HG03342 (cell line): Measurements from ENCODE around the gene NXPH1.

ENCODE experiments used
- ATAC-seq: cut with Tn5 transposase; IDR thresholded peaks from one replicate; pipeline ENCODE4 v1.9.1; 2021; ENCODE audit warnings: mild to moderate bottlenecking, moderate library complexity; ENCODE audit not compliant: unreplicated experiment

The NXPH1 gene

GRCh38 chr7:8491544-8492489 is 58.4 kb downstream of the NXPH1 start:
- no peak for ATAC-seq

GRCh38 chr7:8499128-8499527 is 65.7 kb downstream of the NXPH1 start:
- ATAC-seq = no peak

GRCh38 chr7:8500286-8500685 is 66.9 kb downstream of the NXPH1 start:
- ATAC-seq = no peak

GRCh38 chr7:8507566-8507965 is 74.2 kb downstream of the NXPH1 start:
- no peak for ATAC-seq

GRCh38 chr7:8509621-8510020 is 76.2 kb downstream of the NXPH1 start:
- no peak for ATAC-seq

- ATAC-seq = no peak
Observed at GRCh38 chr7:8511855-8512254, 78.4 kb downstream of the NXPH1 start.

- no peak for ATAC-seq
Observed at GRCh38 chr7:8514781-8515519, 81.5 kb downstream of the NXPH1 start.

GRCh38 chr7:8515640-8516185 is 82.3 kb downstream of the NXPH1 start:
- no peak for ATAC-seq

GRCh38 chr7:8516976-8517375 is 83.6 kb downstream of the NXPH1 start:
- ATAC-seq = no peak

GRCh38 chr7:8528311-8528710 is 94.9 kb downstream of the NXPH1 start:
- ATAC-seq = no peak

GRCh38 chr7:8531991-8532515 is 98.6 kb downstream of the NXPH1 start:
- ATAC-seq = no peak

GRCh38 chr7:8536431-8536830 is 103.0 kb downstream of the NXPH1 start:
- peak; percentile 95 for ATAC-seq

- no peak for ATAC-seq
Observed at GRCh38 chr7:8549046-8549445, 115.6 kb downstream of the NXPH1 start.

- ATAC-seq = no peak
Observed at GRCh38 chr7:8560501-8560900, 127.1 kb downstream of the NXPH1 start.

- ATAC-seq = no peak
Observed at GRCh38 chr7:8561449-8561848, 128.0 kb downstream of the NXPH1 start.

- ATAC-seq = no peak
Observed at GRCh38 chr7:8564281-8564680, 130.9 kb downstream of the NXPH1 start.

GRCh38 chr7:8566016-8566415 is 132.6 kb downstream of the NXPH1 start:
- no peak for ATAC-seq

GRCh38 chr7:8567626-8568025 is 134.2 kb downstream of the NXPH1 start:
- ATAC-seq = no peak

GRCh38 chr7:8579661-8580194 is 146.3 kb downstream of the NXPH1 start:
- no peak for ATAC-seq

- no peak for ATAC-seq
Observed at GRCh38 chr7:8581842-8582241, 148.4 kb downstream of the NXPH1 start.

GRCh38 chr7:8582728-8583127 is 149.3 kb downstream of the NXPH1 start:
- ATAC-seq = no peak
